GM23248 (cell line): ENCODE data around the gene NCOR2. TPM values are rescaled to one million over a fixed set of nuclear protein-coding genes. Genes with fewer than 3 reads are reported as not detected.

Experiments used
- DNase-seq: peaks from one replicate; pipeline ENCODE4 v3.0.0-alpha.2; 2015
- H2AFZ ChIP-seq: fragments of 200-600 bp; sonication (generic); 2 replicates; pipeline ENCODE4 v1.6.1; 2016; ENCODE audit warnings: antibody characterized with exemption
- H3F3A ChIP-seq: fragments of 200-600 bp; sonication (generic); 2 replicates; pipeline ENCODE4 v1.6.1; 2016; ENCODE audit warnings: mild to moderate bottlenecking, antibody characterized with exemption, mixed run types; ENCODE audit not compliant: insufficient read depth
- H3K27ac ChIP-seq: fragments of 200-600 bp; sonication (generic); 2 replicates; pipeline ENCODE4 v1.5.1; 2016; ENCODE audit warnings: mild to moderate bottlenecking
- H3K27me3 ChIP-seq: fragments of 200-600 bp; sonication (generic); replicated peaks from 2 replicates; pipeline ENCODE4 v1.6.1; 2016; ENCODE audit warnings: mild to moderate bottlenecking; ENCODE audit not compliant: insufficient read depth
- H3K36me3 ChIP-seq: fragments of 200-600 bp; sonication (generic); 2 replicates; pipeline ENCODE4 v1.6.1; 2016; ENCODE audit warnings: low read depth, mild to moderate bottlenecking
- H3K4me1 ChIP-seq: fragments of 200-600 bp; sonication (generic); 2 replicates; pipeline ENCODE4 v1.6.1; 2016; ENCODE audit warnings: mild to moderate bottlenecking; ENCODE audit not compliant: insufficient read depth
- H3K4me2 ChIP-seq: fragments of 200-600 bp; sonication (generic); one replicate; pipeline ENCODE4 v1.6.1; 2016; ENCODE audit warnings: mild to moderate bottlenecking; ENCODE audit not compliant: unreplicated experiment
- H3K4me3 ChIP-seq: fragments of 200-600 bp; sonication (generic); 2 replicates; pipeline ENCODE4 v1.5.1; 2016; ENCODE audit warnings: mild to moderate bottlenecking
- H3K79me2 ChIP-seq: fragments of 200-600 bp; sonication (generic); 2 replicates; pipeline ENCODE4 v1.6.1; 2016; ENCODE audit warnings: mild to moderate bottlenecking; ENCODE audit not compliant: insufficient read depth
- H3K9ac ChIP-seq: fragments of 200-600 bp; sonication (generic); 2 replicates; pipeline ENCODE4 v1.6.1; 2016; ENCODE audit warnings: mild to moderate bottlenecking
- H3K9me2 ChIP-seq: fragments of 200-600 bp; sonication (generic); 2 replicates; pipeline ENCODE4 v1.6.1; 2016; ENCODE audit warnings: mixed run types, mild to moderate bottlenecking, moderate library complexity; ENCODE audit not compliant: insufficient read depth
- H3K9me3 ChIP-seq: fragments of 200-600 bp; sonication (generic); one replicate; pipeline ENCODE4 v1.6.1; 2017; ENCODE audit warnings: low read depth
- H4K20me1 ChIP-seq: fragments of 200-600 bp; sonication (generic); 2 replicates; pipeline ENCODE4 v1.6.0; 2016; ENCODE audit not compliant: insufficient read depth
- EZH2 ChIP-seq: fragments of 200-600 bp; sonication (generic); IDR thresholded peaks from 2 replicates; pipeline ENCODE4 v1.6.1; 2018; ENCODE audit warnings: antibody characterized with exemption, mild to moderate bottlenecking; ENCODE audit not compliant: insufficient read depth, poor library complexity, severe bottlenecking
- EZH2phosphoT487 ChIP-seq: fragments of 200-600 bp; sonication (generic); IDR thresholded peaks from 2 replicates; pipeline ENCODE4 v1.6.1; 2018; ENCODE audit warnings: antibody characterized with exemption, moderate library complexity, mild to moderate bottlenecking, low read depth; ENCODE audit not compliant: insufficient read depth
- WGBS, 2 experiments: methylation state at CpG; one replicate each; pipeline ENCODE4 v1.1.6; 2015 to 2017; ENCODE audit warnings: low lambda C conversion rate in 2 of 2, low coverage in 1 of 2; ENCODE audit errors: missing lambda C conversion rate in 2 of 2; 5-methylcytosine and 5-hydroxymethylcytosine counted together
- in situ Hi-C: fragments of 300-500 bp; cut with MboI; formaldehyde crosslinking; loops from 2 replicates; pipeline ENCODE4 v1.15.0; 2020
- polyA plus RNA-seq: library from polyadenylated mRNA; unstranded; fragments of >200 nt; fragmentation: Nextera tagmentation; extraction: Ambion mirVana; gene quantifications from 2 replicates; pipeline ENCODE4 v1.2.1, GENCODE V29; 2016
- total RNA-seq: library from RNA; depleted of rRNA; stranded (reverse); fragments of >200 nt; shearing (Covaris generic); gene quantifications from 2 replicates; pipeline ENCODE4 v1.2.3, GENCODE V29; 2014

NCOR2 gene
- total and polyA plus RNA-seq, 2 experiments from 2014 or later, result 37.7 to 43.5 TPM

- Histone ChIP-seq H3K79me2 (peaks cover 97% of the 10 kb centered on the region), H3K4me2 (no peak overlapping the region), H3K27ac (no peak overlapping the region), H3K4me1 (0 out of 2 replicates have a peak, but pooled peaks cover 4% of the 10 kb centered on the region), H2AFZ (no peak overlapping the region), H3F3A (0 out of 2 replicates have a peak, but pooled peaks cover 5% of the 10 kb centered on the region), H4K20me1 (peaks cover 15% of the 10 kb centered on the region; the same call in 1 of the 2 replicates), H3K27me3 (no peaks in the 10 kb centered on the region), H3K9me2 (no peaks in the 10 kb centered on the region), H3K36me3 (no peaks in the 10 kb centered on the region), H3K4me3 (no peak overlapping the region), H3K9ac (no peak overlapping the region), H3K9me3 (no peaks in the 10 kb centered on the region)
- TF ChIP-seq EZH2, result no peak
- TF ChIP-seq EZH2phosphoT487, result no peak
- 71 to 73% methylated on average over 10 of the region's 10 CpGs for WGBS, 2 experiments
- in situ Hi-C loops, result no loop called here
- DNase-seq, result no peak
Measured at GRCh38 chr12:124561231-124561630, 6.2 kb downstream of the NCOR2 start.

GRCh38 chr12:124560146-124560890 is 7.1 kb downstream of the NCOR2 start:
- Histone ChIP-seq H3K9me3 (no peaks in the 10 kb centered on the region), H3K9ac (no peak overlapping the region), H3K4me3 (no peak overlapping the region), H3F3A (0 out of 2 replicates have a peak, but pooled peaks cover 5% of the 10 kb centered on the region), H3K9me2 (no peaks in the 10 kb centered on the region), H3K27me3 (no peaks in the 10 kb centered on the region), H4K20me1 (peaks cover 15% of the 10 kb centered on the region; the same call in 1 of the 2 replicates), H3K36me3 (no peaks in the 10 kb centered on the region), H2AFZ (no peak overlapping the region), H3K27ac (no peak overlapping the region), H3K4me1 (0 out of 2 replicates have a peak, but pooled peaks cover 4% of the 10 kb centered on the region), H3K4me2 (no peak overlapping the region), H3K79me2 (peaks cover 97% of the 10 kb centered on the region)
- no peak for TF ChIP-seq EZH2phosphoT487
- TF ChIP-seq EZH2, result no peak
- DNase-seq, result no peak
- WGBS, 2 experiments, result 81 to 84% methylated on average over 21 of the region's 21 CpGs
- in situ Hi-C loops, result no loop called here

- no peak overlapping the region for H3K4me2 ChIP-seq
- no peak overlapping the region for H2AFZ ChIP-seq
- H3K9me3 ChIP-seq, result no peaks in the 10 kb centered on the region
- no peak overlapping the region for H3K27ac ChIP-seq
- 0 out of 2 replicates have a peak, but pooled peaks cover 5% of the 10 kb centered on the region for H3F3A ChIP-seq
- TF ChIP-seq EZH2phosphoT487, result no peak
- TF ChIP-seq EZH2, result no peak
- no peak overlapping the region for H3K4me3 ChIP-seq
- H3K4me1 ChIP-seq, result no peaks in the 10 kb centered on the region
- WGBS, 2 experiments, result 83 to 87% methylated on average over 12 of the region's 12 CpGs
- H4K20me1 ChIP-seq, result peaks cover 15% of the 10 kb centered on the region; the same call in 1 of the 2 replicates
- in situ Hi-C loops, result no loop called here
- no peak overlapping the region for H3K9ac ChIP-seq
- H3K79me2 ChIP-seq, result peaks cover 97% of the 10 kb centered on the region
- H3K27me3 ChIP-seq, result no peaks in the 10 kb centered on the region
- H3K36me3 ChIP-seq, result no peaks in the 10 kb centered on the region
- no peaks in the 10 kb centered on the region for H3K9me2 ChIP-seq
- DNase-seq, result no peak
Measured at GRCh38 chr12:124559182-124560017, 8.0 kb downstream of the NCOR2 start.

GRCh38 chr12:124558313-124558712 is 9.1 kb downstream of the NCOR2 start:
- Histone ChIP-seq H4K20me1 (peaks cover 15% of the 10 kb centered on the region; the same call in 1 of the 2 replicates), H3F3A (0 out of 2 replicates have a peak, but pooled peaks cover 5% of the 10 kb centered on the region), H3K9me2 (no peaks in the 10 kb centered on the region), H3K4me1 (no peaks in the 10 kb centered on the region), H3K4me3 (no peak overlapping the region), H3K4me2 (no peak overlapping the region), H3K36me3 (no peaks in the 10 kb centered on the region), H3K27me3 (no peaks in the 10 kb centered on the region), H3K27ac (no peak overlapping the region), H3K9me3 (no peaks in the 10 kb centered on the region), H3K9ac (no peak overlapping the region), H3K79me2 (peaks cover 98% of the 10 kb centered on the region), H2AFZ (no peak overlapping the region)
- in situ Hi-C loops, result no loop called here
- no peak for DNase-seq
- TF ChIP-seq EZH2phosphoT487 (no peak), EZH2 (no peak)
- 86 to 91% methylated on average over 8 of the region's 8 CpGs for WGBS, 2 experiments
